ENCODE measurements around the gene CTNNA1.

The CTNNA1 gene

GRCh38 chr5:138930371-138931097 is 177.3 kb downstream of the CTNNA1 start:
- DNase-seq (ENCODE audit: low read depth in 2 of 2) = no peak

DNA sequence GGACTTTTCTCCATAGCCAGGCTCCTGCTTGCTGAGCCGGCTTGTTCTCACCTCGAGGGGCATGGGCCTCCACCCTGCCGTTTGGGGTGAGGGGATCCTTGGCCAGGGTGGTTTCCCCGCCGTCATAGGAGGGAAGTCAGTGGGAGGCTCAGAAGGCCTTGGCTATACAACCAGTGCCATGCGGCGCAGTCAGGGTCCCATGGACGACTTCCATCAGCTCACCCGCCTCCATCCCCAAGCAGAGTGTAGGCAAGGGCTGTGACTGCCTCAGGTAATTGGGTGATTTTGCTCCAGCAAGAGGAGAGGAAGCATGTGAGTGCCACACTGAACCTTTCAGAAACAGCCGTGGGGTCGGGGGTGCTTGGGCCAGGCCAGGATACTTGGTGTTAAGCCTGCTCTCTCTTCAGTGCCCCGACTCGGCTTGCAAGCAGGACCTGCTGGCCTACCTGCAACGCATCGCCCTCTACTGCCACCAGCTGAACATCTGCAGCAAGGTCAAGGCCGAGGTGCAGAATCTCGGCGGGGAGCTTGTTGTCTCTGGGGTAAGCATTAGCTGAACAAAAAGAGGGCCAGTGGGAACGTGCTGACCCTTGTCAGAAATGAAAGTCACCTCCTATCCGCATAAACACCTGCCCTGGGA is 179.1 kb downstream of the CTNNA1 start:
- DNase-seq (ENCODE audit: low read depth in 2 of 2) = no peak

- no peak for DNase-seq (ENCODE audit: low read depth in 2 of 2)
Observed at GRCh38 chr5:138933522-138934290, 180.5 kb downstream of the CTNNA1 start.

DNA sequence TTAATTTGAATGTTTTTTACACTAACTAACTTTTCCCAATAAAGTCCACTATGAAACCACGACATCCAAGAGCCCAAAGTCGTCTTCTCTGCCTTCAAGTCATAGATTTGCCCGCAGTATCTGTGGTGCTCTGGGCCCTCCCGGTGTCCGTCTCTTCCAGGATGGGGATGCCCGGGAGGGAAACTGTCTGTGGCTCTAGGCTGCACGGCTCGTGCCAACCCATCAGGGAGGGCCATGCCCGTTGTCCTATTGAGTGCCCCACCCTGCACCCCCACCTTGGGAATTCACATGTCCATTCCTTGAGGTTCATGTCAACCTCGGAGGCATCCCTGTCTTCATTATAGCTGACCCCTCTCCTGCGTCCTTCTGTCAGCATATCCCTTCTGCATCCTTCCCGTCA is 181.7 kb downstream of the CTNNA1 start:
- no peak for DNase-seq (ENCODE audit: low read depth in 2 of 2)

DNA sequence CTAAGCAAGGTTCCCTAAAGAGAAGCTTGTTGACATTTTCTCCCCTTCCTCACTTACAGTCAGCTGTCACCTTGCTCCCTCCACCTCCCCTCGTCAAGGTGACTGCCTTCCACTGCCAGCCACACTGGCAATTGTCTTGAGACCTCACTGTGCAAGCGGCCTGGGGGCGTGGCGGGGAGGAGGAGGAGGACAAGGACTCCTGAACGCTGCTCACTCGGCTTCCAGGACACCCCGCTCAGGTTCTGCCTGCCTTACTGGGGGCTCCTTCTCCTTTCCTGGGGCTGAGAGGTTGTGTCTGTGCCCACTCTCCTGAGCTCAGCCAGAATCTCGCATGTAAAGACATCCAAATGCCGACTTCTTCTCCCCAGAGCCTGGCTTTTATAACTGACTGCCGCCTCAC is 182.2 kb downstream of the CTNNA1 start:
- no peak for DNase-seq (ENCODE audit: low read depth in 2 of 2)

DNA sequence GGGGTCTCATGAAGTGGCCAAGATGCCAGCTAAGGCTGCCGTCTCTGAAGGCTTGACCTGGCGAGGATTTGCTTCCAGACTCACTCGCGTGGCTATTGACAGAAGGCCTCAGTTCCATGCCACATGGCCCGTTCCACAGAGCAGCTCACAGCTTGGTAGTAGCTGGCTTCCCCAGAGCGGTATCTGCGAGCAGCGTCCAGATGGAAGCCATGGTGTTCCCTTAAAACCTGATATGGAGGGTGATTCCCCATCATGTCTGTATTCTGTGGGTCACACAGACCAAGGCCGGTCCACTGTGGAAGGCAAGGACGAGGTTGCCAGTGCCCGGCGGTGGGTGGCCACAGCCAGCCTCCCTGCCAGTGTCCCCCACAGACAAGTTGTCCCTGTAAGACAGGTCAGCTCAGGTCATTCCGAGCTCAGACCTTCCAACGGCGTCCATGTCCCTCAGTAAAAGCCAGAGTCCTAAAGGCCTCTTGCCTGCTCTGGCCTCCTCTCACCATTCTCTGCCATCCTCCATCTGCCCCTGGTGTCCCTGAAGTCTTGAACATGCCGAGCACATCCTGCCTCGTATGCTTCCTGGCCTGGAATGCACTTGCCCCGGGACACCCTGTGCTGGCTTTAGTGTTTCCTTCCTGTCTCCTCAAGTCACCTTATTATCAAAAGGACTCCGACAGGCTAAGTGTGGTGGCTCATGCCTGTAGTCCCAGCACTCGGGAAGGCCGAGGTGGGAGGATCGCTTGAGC is 183.2 kb downstream of the CTNNA1 start:
- no peak for DNase-seq (ENCODE audit: low read depth in 2 of 2)

- DNase-seq (ENCODE audit: low read depth in 2 of 2) = no peak
Observed at GRCh38 chr5:138936968-138937345, 183.7 kb downstream of the CTNNA1 start.

DNA sequence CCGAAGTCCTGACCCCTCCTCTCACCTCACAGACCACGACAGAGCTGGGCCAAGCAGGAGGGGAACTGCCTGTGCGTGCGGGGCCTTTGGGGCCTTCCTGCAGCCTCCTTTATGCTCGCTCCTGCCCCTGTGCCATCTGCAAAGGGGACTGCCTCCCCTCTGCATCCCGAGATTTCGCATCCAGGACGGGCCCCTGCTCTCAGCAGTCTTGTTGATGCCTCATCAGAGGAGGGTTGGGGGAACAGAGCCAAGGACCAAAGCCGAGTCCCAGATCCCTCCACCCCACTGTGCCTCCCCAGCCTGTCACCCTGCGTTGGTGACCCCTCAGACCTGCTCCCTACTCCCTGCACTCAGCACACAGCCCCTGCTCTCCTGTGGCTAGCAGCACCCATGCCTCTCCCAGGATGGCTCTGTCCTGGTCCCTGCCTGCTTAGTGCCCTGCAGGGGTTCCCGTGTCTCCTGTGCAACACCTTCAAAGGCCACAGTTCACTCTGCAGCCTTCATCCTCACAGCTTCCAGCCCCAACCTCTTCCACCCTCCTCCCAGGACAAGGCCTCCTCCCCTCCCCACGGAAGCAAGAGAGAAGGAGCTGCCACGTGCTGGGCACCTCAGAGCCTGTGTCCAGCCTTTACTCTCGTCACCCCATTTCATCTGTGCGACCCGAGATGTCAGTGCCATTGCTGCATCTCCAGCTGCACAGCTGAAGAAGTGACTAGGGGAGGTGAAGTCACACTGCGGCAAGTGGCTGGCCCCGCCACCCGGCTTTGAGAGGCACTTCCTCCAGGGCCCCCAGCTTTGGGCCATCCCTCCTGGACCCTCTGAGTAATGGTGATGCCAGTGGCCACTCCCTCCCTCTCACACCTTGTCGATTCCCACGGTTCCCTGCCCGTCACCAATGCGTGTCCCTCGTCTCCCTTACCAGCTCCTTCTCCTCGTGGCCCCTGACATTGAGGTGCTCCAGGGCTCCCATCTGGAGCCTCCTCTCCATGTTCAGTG is 184.5 kb downstream of the CTNNA1 start:
- no peak for DNase-seq (ENCODE audit: low read depth in 2 of 2)

- DNase-seq (ENCODE audit: low read depth in 2 of 2) = no peak
Observed at GRCh38 chr5:138938526-138938925, 185.3 kb downstream of the CTNNA1 start.

- no peak for DNase-seq (ENCODE audit: low read depth in 2 of 2)
Observed at GRCh38 chr5:138942066-138942465, 188.8 kb downstream of the CTNNA1 start.

- no peak for DNase-seq (ENCODE audit: low read depth in 2 of 2)
Observed at GRCh38 chr5:138942861-138943260, 189.6 kb downstream of the CTNNA1 start.

DNA sequence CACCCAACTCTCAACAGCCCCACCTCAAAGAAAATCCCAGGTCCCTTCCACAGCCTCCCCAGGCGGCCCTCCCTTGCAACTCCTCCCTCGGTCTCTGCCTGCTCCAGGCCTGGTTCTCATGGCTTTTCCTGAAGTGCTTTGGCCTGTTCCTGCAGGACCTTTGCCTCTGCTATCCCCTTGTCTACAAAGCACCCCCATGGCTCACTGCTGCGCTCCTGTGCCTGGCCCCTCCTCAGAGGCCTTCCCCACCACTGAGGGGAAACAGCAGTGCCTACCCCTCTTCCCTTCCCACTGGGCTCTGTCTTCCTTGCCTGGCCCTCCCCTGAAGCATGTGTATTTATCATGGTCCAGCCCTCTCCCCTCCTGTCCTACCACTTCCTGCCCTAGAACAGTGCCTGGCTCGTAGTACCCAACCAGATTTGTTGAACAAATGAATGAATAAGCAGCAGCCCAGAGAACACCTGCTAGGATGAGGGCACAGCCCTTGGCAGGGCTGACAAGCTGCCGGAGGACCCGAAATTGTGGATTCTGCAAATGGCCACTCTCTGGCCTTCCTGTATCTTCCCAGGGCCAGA is 190.5 kb downstream of the CTNNA1 start:
- DNase-seq (ENCODE audit: low read depth in 2 of 2) = no peak

GRCh38 chr5:138944527-138945322 is 191.5 kb downstream of the CTNNA1 start:
- DNase-seq (ENCODE audit: low read depth in 2 of 2) = no peak

GRCh38 chr5:138945421-138946240 is 192.4 kb downstream of the CTNNA1 start:
- no peak for DNase-seq (ENCODE audit: low read depth in 2 of 2)

DNA sequence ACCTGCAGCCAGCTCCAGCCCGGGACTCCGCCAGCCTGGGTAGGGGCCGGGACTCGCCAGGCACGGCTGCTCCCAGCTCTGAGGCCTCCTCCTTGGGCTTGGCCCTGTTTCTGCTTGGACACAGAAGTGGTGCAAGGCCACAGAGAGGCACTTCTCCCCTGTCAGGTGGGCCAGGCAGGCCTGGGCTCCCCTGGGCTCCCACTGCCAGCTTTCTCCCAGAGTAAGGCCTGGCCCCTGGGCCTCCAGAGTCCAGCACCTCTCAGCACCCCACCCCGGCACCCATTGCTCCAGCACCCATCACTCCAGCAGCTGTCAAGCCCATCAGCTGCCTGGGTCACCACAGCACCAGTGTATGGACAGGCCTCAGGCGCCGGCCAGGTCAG is 193.0 kb downstream of the CTNNA1 start:
- no peak for DNase-seq (ENCODE audit: low read depth in 2 of 2)

DNA sequence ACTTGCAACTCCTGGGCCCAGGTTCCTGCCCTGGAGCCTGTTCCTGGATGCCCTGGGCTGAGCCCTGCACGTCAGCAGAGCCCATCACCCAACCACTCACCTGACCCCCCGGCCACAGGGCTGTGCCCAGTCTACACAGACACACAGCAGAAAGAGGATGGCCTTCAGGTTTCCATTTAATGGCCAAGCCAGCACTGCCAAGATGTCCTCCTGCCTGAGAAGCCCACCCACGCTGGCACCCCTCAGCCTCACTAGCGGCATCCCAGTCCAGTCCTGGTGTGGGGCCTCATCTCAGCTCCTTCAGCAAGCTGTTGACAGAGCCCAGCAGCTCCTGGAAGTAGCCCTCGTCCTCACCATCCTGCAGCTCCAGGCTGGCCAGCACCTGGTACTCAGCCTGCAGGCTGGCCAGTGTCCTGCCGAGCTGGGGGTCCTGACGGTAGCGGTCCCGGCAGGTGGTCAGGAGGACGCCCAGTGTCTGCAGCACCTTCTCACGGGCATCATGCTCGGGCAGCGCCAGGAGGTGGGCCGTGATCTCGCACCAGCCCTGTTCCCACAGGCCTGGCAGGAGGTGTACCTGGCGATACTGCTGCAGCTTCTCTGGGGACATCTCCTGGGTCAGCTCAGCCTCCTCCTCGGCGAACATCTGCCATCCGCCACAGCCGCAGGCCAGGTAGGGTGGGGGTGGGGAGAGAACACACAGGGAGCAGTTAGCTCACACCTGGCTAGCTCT is 193.8 kb downstream of the CTNNA1 start:
- no peak for DNase-seq (ENCODE audit: low read depth in 2 of 2)

DNA sequence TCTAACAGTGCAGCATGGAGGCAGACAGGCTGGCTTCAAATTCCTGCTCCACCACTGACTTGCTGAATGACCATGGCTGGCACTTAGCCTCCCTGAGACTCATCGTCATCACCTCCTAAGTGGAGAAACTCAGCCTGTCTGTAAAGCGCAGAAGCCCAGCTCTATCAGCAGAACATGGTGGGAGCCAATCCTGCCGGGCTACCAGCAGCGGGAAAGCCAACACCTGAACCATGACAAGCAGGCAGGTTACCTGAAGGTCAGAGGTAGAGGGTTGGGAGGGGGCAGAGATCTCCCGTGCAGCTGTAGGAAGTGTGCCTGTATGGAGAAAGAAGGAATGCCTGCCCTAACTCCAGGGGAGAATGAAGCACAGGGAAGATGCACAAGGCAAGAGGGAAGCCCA is 194.6 kb downstream of the CTNNA1 start:
- no peak for DNase-seq (ENCODE audit: low read depth in 2 of 2)

Measured in activated CD4-positive, alpha-beta T cell treated with anti-CD3 and anti-CD28 coated beads for 24 hours (primary cell).